Hepatocyte (in vitro differentiated cells): ENCODE measurements around the gene PPP1R2C. TPM values are rescaled to one million over a fixed set of nuclear protein-coding genes. Genes with fewer than 3 reads are reported as not detected.

ENCODE experiments used
- DNase-seq: peaks from one replicate; pipeline ENCODE4 v3.0.0-alpha.2; 2016; ENCODE audit warnings: low spot score
- H2AFZ ChIP-seq: fragments of 200-600 bp; sonication (generic); 2 replicates; pipeline ENCODE4 v1.6.0; 2016; ENCODE audit warnings: antibody characterized with exemption, mild to moderate bottlenecking
- H3K27ac ChIP-seq: fragments of 200-600 bp; sonication (generic); 2 replicates; pipeline ENCODE4 v1.5.1; 2016; ENCODE audit warnings: mild to moderate bottlenecking
- H3K27me3 ChIP-seq: fragments of 200-600 bp; sonication (generic); 2 replicates; pipeline ENCODE4 v1.6.1; 2016
- H3K36me3 ChIP-seq: fragments of 200-600 bp; sonication (generic); replicated peaks from 2 replicates; pipeline ENCODE4 v1.5.1; 2016; ENCODE audit warnings: low read depth; ENCODE audit not compliant: insufficient read depth
- H3K4me1 ChIP-seq: fragments of 200-600 bp; sonication (generic); 2 replicates; pipeline ENCODE4 v1.5.1; 2016; ENCODE audit warnings: mild to moderate bottlenecking, moderate library complexity; ENCODE audit not compliant: insufficient read depth
- H3K4me2 ChIP-seq: fragments of 200-600 bp; sonication (generic); 2 replicates; pipeline ENCODE4 v1.6.0; 2016
- H3K4me3 ChIP-seq: fragments of 200-600 bp; sonication (generic); 2 replicates; pipeline ENCODE4 v1.5.1; 2016; ENCODE audit warnings: mild to moderate bottlenecking
- H3K79me2 ChIP-seq: fragments of 200-600 bp; sonication (generic); 2 replicates; pipeline ENCODE4 v1.6.0; 2017; ENCODE audit warnings: mild to moderate bottlenecking
- H3K9me2 ChIP-seq: fragments of 200-600 bp; sonication (generic); replicated peaks from 2 replicates; pipeline ENCODE4 v1.6.0; 2017; ENCODE audit warnings: mild to moderate bottlenecking; ENCODE audit not compliant: insufficient read depth
- H3K9me3 ChIP-seq: fragments of 200-600 bp; sonication (generic); 2 replicates; pipeline ENCODE4 v1.5.1; 2016; ENCODE audit warnings: low read depth, mild to moderate bottlenecking
- H4K20me1 ChIP-seq: fragments of 200-600 bp; sonication (generic); 2 replicates; pipeline ENCODE4 v1.6.0; 2016; ENCODE audit warnings: mild to moderate bottlenecking; ENCODE audit not compliant: insufficient read depth, poor library complexity, severe bottlenecking
- CTCF ChIP-seq: fragments of 200-600 bp; sonication (generic); IDR thresholded peaks from 2 replicates; pipeline ENCODE4 v1.5.1; 2016; ENCODE audit warnings: antibody characterized with exemption, mild to moderate bottlenecking; ENCODE audit not compliant: poor library complexity
- EZH2 ChIP-seq: fragments of 200-600 bp; sonication (generic); IDR thresholded peaks from 2 replicates; pipeline ENCODE4 v1.6.1; 2016; ENCODE audit warnings: antibody characterized with exemption, mild to moderate bottlenecking, borderline replicate concordance
- EZH2phosphoT487 ChIP-seq: fragments of 200-600 bp; sonication (generic); IDR thresholded peaks from one replicate; pipeline ENCODE4 v1.6.1; 2018; ENCODE audit warnings: antibody characterized with exemption, mild to moderate bottlenecking, low read depth, moderate library complexity; ENCODE audit not compliant: unreplicated experiment, severe bottlenecking
- WGBS: methylation state at CpG from one replicate; pipeline ENCODE4 v1.1.6; 2016; ENCODE audit warnings: low lambda C conversion rate; ENCODE audit errors: missing lambda C conversion rate; 5-methylcytosine and 5-hydroxymethylcytosine counted together
- polyA plus RNA-seq: library from polyadenylated mRNA; unstranded; fragments of >200 nt; fragmentation: Nextera tagmentation; extraction: Ambion mirVana; gene quantifications from 2 replicates; pipeline ENCODE4 v1.2.1, GENCODE V29; 2016
- total RNA-seq: library from RNA; depleted of rRNA; stranded (reverse); fragments of >200 nt; gene quantifications from 2 replicates; pipeline ENCODE4 v1.2.3, GENCODE V29; 2014

The PPP1R2C gene
- total and polyA plus RNA-seq, 2 experiments from 2014 or later, result not detected

- TF ChIP-seq EZH2phosphoT487, result no peak
- no peak for TF ChIP-seq CTCF
- no peak for TF ChIP-seq EZH2
- Histone ChIP-seq H3K27me3 (no peaks in the 10 kb centered on the region), H3K79me2 (no peaks in the 10 kb centered on the region), H3K4me1 (peaks cover 5% of the 10 kb centered on the region), H3K27ac (no peak overlapping the region), H3K36me3 (no peaks in the 10 kb centered on the region), H3K4me3 (no peak overlapping the region), H4K20me1 (no peaks in the 10 kb centered on the region), H3K9me2 (no peaks in the 10 kb centered on the region), H3K4me2 (no peak overlapping the region), H2AFZ (no peak overlapping the region), H3K9me3 (no peaks in the 10 kb centered on the region)
- 58% methylated on average over 2 of the region's 2 CpGs for WGBS
- DNase-seq, result no peak
Measured at GRCh38 chrX:42771506-42772335, 6.2 kb downstream of the PPP1R2C start.

GRCh38 chrX:42770566-42770965 lies 7.4 kb downstream of the PPP1R2C start:
- Histone ChIP-seq H2AFZ (no peak overlapping the region), H3K4me3 (no peak overlapping the region)
- WGBS, result 78% methylated on average over 3 of the region's 3 CpGs

GRCh38 chrX:42759881-42760280 lies 18.1 kb downstream of the PPP1R2C start:
- 31% methylated on average over 1 of the region's 1 CpG for WGBS
- H3K9me3 ChIP-seq, result no peaks in the 10 kb centered on the region
- H3K4me1 ChIP-seq, result peaks cover 18% of the 10 kb centered on the region
- H3K4me2 ChIP-seq, result no peak overlapping the region
- no peaks in the 10 kb centered on the region for H3K79me2 ChIP-seq
- TF ChIP-seq EZH2 (no peak), CTCF (no peak), EZH2phosphoT487 (no peak)
- H3K27ac ChIP-seq, result peak overlapping the region; percentile 19
- no peaks in the 10 kb centered on the region for H3K36me3 ChIP-seq
- no peak overlapping the region for H2AFZ ChIP-seq
- no peaks in the 10 kb centered on the region for H3K27me3 ChIP-seq
- no peaks in the 10 kb centered on the region for H3K9me2 ChIP-seq
- no peak overlapping the region for H3K4me3 ChIP-seq
- DNase-seq, result no peak
- H4K20me1 ChIP-seq, result no peaks in the 10 kb centered on the region

More at GRCh38 chrX:42770566-42770965, 7.4 kb downstream of the PPP1R2C start:
- Histone ChIP-seq H3K36me3 (no peaks in the 10 kb centered on the region), H3K27me3 (no peaks in the 10 kb centered on the region), H4K20me1 (no peaks in the 10 kb centered on the region), H3K9me2 (no peaks in the 10 kb centered on the region), H3K4me1 (no peaks in the 10 kb centered on the region), H3K79me2 (no peaks in the 10 kb centered on the region), H3K27ac (no peak overlapping the region), H3K9me3 (no peaks in the 10 kb centered on the region), H3K4me2 (no peak overlapping the region)
- TF ChIP-seq EZH2phosphoT487, result no peak
- TF ChIP-seq EZH2, result no peak
- TF ChIP-seq CTCF, result no peak
- no peak for DNase-seq
